ENCODE measurements around the gene GSG1L. TPM values are rescaled to one million over a fixed set of nuclear protein-coding genes. Genes with fewer than 3 reads are reported as not detected.

GSG1L gene
- total RNA-seq, 5 donors from 2014 or later (not counting 1 experiment from before 2014, with no cell fraction given): not detected

GRCh38 chr16:28087675-28088300, 24.3 kb upstream of the GSG1L start:
- Histone ChIP-seq H3K27ac (ENCODE audit: low read length) (no peak overlapping the region), H3K4me1 (ENCODE audit: control insufficient read depth in 1 of 2, extremely low read depth in 1 of 2, insufficient read depth in 2 of 2, low read length in 2 of 2) (peaks cover 0 to 4% of the 10 kb centered on the region in 2 experiments), H3K27me3 (replicated peaks in 1 of 2; ENCODE audit: control insufficient read depth in 2 of 2, extremely low read depth in 1 of 2, insufficient read depth in 2 of 2, low read length in 1 of 2) (peaks cover 0 to under 1% of the 10 kb centered on the region in 2 experiments), H3K9me3 (no peaks in the 10 kb centered on the region), H3K36me3 (ENCODE audit: control insufficient read depth in 2 of 2, extremely low read depth in 1 of 2, insufficient read depth in 1 of 2, low read length in 1 of 2) (no peaks in the 10 kb centered on the region), H3K4me3 (ENCODE audit: control insufficient read depth in 1 of 2, extremely low read depth in 1 of 2, low read length in 1 of 2) (no peak overlapping the region)
- DNase-seq (no peak), ATAC-seq (replicated peaks in 1 of 4) (peak in 1 of 4 experiments; percentile 38)
- 100% methylated on average over 1 of the region's 7 CpGs for WGBS (ENCODE audit: insufficient coverage)
- no peaks in the 10 kb centered on the region for H3K9me3 Mint-ChIP-seq
- H3K36me3 Mint-ChIP-seq: no peaks in the 10 kb centered on the region
- H3K27ac Mint-ChIP-seq: no peak overlapping the region
- H3K4me1 Mint-ChIP-seq: peaks cover 2 to 8% (median 3%) of the 10 kb centered on the region in 3 donors
- no peak overlapping the region for H3K4me3 Mint-ChIP-seq
- no peaks in the 10 kb centered on the region for H3K27me3 Mint-ChIP-seq
- ChIA-PET POLR2A (no interaction called here), CTCF (no interaction called here)

DNA sequence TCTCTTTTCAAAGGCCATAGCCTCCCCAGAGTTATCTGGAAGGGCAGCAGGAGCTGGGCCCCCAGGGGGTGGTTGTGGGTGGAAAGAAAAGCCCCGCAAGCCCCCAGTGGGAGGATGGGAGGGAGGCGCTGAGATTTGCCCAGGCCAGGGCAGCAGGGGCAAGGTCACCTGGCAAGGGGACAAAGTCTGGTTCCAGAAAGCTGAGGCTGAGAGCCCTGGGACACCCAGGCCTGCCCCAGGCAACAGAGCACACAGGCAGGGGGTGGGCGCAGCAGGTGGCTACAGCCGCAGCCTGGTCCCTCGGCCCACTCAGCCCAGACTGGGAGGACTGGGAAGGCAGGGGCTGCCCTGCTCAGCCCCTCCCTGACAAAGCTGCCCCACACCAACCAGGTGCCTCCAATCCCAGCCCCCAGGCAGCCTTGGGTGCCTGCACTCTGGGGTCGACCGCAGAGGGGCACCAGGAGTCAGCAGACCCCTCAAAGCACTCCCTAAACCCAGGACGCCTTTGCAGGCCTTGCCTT, 23.7 kb upstream of the GSG1L start:
- peaks cover 2 to 8% (median 3%) of the 10 kb centered on the region in 3 donors for H3K4me1 Mint-ChIP-seq
- no peaks in the 10 kb centered on the region for H3K9me3 Mint-ChIP-seq
- ChIA-PET POLR2A (no interaction called here), CTCF (no interaction called here)
- ATAC-seq (replicated peaks in 1 of 4) (no peak), DNase-seq (no peak)
- H3K36me3 Mint-ChIP-seq: no peaks in the 10 kb centered on the region
- Histone ChIP-seq H3K27me3 (replicated peaks in 1 of 2; ENCODE audit: control insufficient read depth in 2 of 2, extremely low read depth in 1 of 2, insufficient read depth in 2 of 2, low read length in 1 of 2) (peaks cover 0 to 3% of the 10 kb centered on the region in 2 experiments), H3K9me3 (no peaks in the 10 kb centered on the region), H3K4me3 (ENCODE audit: control insufficient read depth in 1 of 2, extremely low read depth in 1 of 2, low read length in 1 of 2) (no peak overlapping the region), H3K36me3 (ENCODE audit: control insufficient read depth in 2 of 2, extremely low read depth in 1 of 2, insufficient read depth in 1 of 2, low read length in 1 of 2) (no peaks in the 10 kb centered on the region), H3K4me1 (ENCODE audit: control insufficient read depth in 1 of 2, extremely low read depth in 1 of 2, insufficient read depth in 2 of 2, low read length in 2 of 2) (peaks cover 0 to 4% of the 10 kb centered on the region in 2 experiments), H3K27ac (ENCODE audit: low read length) (no peak overlapping the region)
- H3K27me3 Mint-ChIP-seq: no peaks in the 10 kb centered on the region
- WGBS (ENCODE audit: insufficient coverage): 94% methylated on average over 7 of the region's 8 CpGs
- H3K4me3 Mint-ChIP-seq: no peak overlapping the region
- no peak overlapping the region for H3K27ac Mint-ChIP-seq

GRCh38 chr16:28086186-28087139, 22.9 kb upstream of the GSG1L start:
- Histone ChIP-seq H3K4me1 (ENCODE audit: control insufficient read depth in 1 of 2, extremely low read depth in 1 of 2, insufficient read depth in 2 of 2, low read length in 2 of 2) (peaks cover 0 to 4% of the 10 kb centered on the region in 2 experiments), H3K36me3 (ENCODE audit: control insufficient read depth in 2 of 2, extremely low read depth in 1 of 2, insufficient read depth in 1 of 2, low read length in 1 of 2) (no peaks in the 10 kb centered on the region), H3K9me3 (no peaks in the 10 kb centered on the region), H3K4me3 (ENCODE audit: control insufficient read depth in 1 of 2, extremely low read depth in 1 of 2, low read length in 1 of 2) (no peak overlapping the region), H3K27ac (ENCODE audit: low read length) (no peak overlapping the region), H3K27me3 (replicated peaks in 1 of 2; ENCODE audit: control insufficient read depth in 2 of 2, extremely low read depth in 1 of 2, insufficient read depth in 2 of 2, low read length in 1 of 2) (peaks cover 0 to 3% of the 10 kb centered on the region in 2 experiments)
- Mint-ChIP-seq H3K4me1 (peaks cover 1 to 8% (median 2%) of the 10 kb centered on the region in 3 donors), H3K9me3 (no peaks in the 10 kb centered on the region), H3K27ac (no peak overlapping the region), H3K27me3 (no peaks in the 10 kb centered on the region), H3K36me3 (no peaks in the 10 kb centered on the region), H3K4me3 (no peak overlapping the region)
- WGBS (ENCODE audit: insufficient coverage): 97% methylated on average over 10 of the region's 21 CpGs
- no peak for DNase-seq
- no peak for ATAC-seq (replicated peaks in 1 of 4)
- ChIA-PET CTCF (no interaction called here), POLR2A (no interaction called here)

GRCh38 chr16:28085389-28086171, 22.1 kb upstream of the GSG1L start:
- WGBS (ENCODE audit: insufficient coverage): 100% methylated on average over 1 of the region's 12 CpGs
- ChIA-PET POLR2A (no interaction called here), CTCF (no interaction called here)
- Mint-ChIP-seq H3K9me3 (no peaks in the 10 kb centered on the region), H3K36me3 (no peaks in the 10 kb centered on the region), H3K27ac (no peak overlapping the region), H3K4me3 (no peak overlapping the region), H3K4me1 (peaks cover 1 to 8% (median 2%) of the 10 kb centered on the region in 3 donors), H3K27me3 (no peaks in the 10 kb centered on the region)
- Histone ChIP-seq H3K27me3 (replicated peaks in 1 of 2; ENCODE audit: control insufficient read depth in 2 of 2, extremely low read depth in 1 of 2, insufficient read depth in 2 of 2, low read length in 1 of 2) (peaks cover 0 to 3% of the 10 kb centered on the region in 2 experiments), H3K9me3 (no peaks in the 10 kb centered on the region), H3K4me3 (ENCODE audit: control insufficient read depth in 1 of 2, extremely low read depth in 1 of 2, low read length in 1 of 2) (no peak overlapping the region), H3K36me3 (ENCODE audit: control insufficient read depth in 2 of 2, extremely low read depth in 1 of 2, insufficient read depth in 1 of 2, low read length in 1 of 2) (no peaks in the 10 kb centered on the region), H3K4me1 (ENCODE audit: control insufficient read depth in 1 of 2, extremely low read depth in 1 of 2, insufficient read depth in 2 of 2, low read length in 2 of 2) (no peaks in the 10 kb centered on the region), H3K27ac (ENCODE audit: low read length) (no peak overlapping the region)
- no peak for DNase-seq
- ATAC-seq (replicated peaks in 1 of 4): no peak

DNA sequence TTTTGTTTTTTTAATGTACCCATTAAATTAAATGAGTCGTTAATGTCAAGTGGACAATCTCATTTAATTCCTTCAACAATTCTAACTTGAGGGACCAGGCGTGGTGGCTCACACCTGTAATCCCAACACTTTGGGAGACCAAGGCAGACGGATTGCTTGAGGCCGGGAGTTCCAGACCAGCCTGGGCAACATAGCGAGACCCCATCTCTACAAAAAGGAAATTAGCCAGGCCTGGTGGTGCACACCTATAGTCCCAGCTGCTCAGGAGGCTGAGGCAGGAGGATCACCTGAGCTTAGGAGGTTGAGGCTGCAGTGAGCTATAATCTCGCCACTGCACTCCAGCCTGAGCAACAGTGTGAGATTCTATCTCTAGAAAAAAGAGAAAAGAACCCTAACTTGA, 20.7 kb upstream of the GSG1L start:
- WGBS (ENCODE audit: insufficient coverage): 100% methylated on average over 2 of the region's 6 CpGs
- CTCF ChIA-PET: no interaction called here

DNA sequence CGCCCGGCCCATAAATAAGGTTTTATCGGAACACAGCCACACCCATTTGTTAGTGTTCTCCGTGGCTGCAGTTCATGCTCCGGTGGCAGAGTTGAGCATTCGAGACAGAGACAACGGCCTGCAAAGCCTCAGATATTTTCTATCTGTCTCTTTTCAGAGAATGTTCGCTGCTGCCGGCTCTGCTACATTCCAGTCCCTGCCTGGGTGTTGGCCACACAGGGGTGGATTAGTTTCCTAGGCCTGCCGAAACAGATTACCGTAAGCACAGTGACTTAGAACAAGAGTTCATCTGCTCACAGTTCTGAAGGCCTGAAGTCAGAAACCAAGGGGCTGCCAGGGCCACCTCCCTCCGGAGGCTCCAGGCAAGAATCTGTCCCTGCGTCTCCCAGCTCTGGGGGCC, 19.1 kb upstream of the GSG1L start:
- 97% methylated on average over 12 of the region's 13 CpGs for WGBS (ENCODE audit: insufficient coverage)
- H3K9me3 ChIP-seq: no peaks in the 10 kb centered on the region
- no peak overlapping the region for H3K27ac Mint-ChIP-seq
- H3K27ac ChIP-seq (ENCODE audit: low read length): no peak overlapping the region
- no peak overlapping the region for H3K4me3 ChIP-seq (ENCODE audit: control insufficient read depth in 1 of 2, extremely low read depth in 1 of 2, low read length in 1 of 2)
- CTCF ChIA-PET: no interaction called here
- peaks cover 0 to 4% of the 10 kb centered on the region in 2 experiments for H3K27me3 ChIP-seq (replicated peaks in 1 of 2; ENCODE audit: control insufficient read depth in 2 of 2, extremely low read depth in 1 of 2, insufficient read depth in 2 of 2, low read length in 1 of 2)
- H3K4me1 ChIP-seq (ENCODE audit: control insufficient read depth in 1 of 2, extremely low read depth in 1 of 2, insufficient read depth in 2 of 2, low read length in 2 of 2): no peaks in the 10 kb centered on the region
- no peaks in the 10 kb centered on the region for H3K27me3 Mint-ChIP-seq
- ATAC-seq (replicated peaks in 1 of 4) (no peak), DNase-seq (no peak)
- no peaks in the 10 kb centered on the region for H3K36me3 Mint-ChIP-seq
- H3K4me1 Mint-ChIP-seq: no peaks in the 10 kb centered on the region
- H3K9me3 Mint-ChIP-seq: no peaks in the 10 kb centered on the region
- no peaks in the 10 kb centered on the region for H3K36me3 ChIP-seq (ENCODE audit: control insufficient read depth in 2 of 2, extremely low read depth in 1 of 2, insufficient read depth in 1 of 2, low read length in 1 of 2)
- no peak overlapping the region for H3K4me3 Mint-ChIP-seq
- POLR2A ChIA-PET: no interaction called here

More for the DNA sequence above, 20.7 kb upstream of the GSG1L start:
- H3K4me1 Mint-ChIP-seq: no peaks in the 10 kb centered on the region
- Histone ChIP-seq H3K27ac (ENCODE audit: low read length) (no peak overlapping the region), H3K4me3 (ENCODE audit: control insufficient read depth in 1 of 2, extremely low read depth in 1 of 2, low read length in 1 of 2) (no peak overlapping the region), H3K9me3 (no peaks in the 10 kb centered on the region), H3K27me3 (replicated peaks in 1 of 2; ENCODE audit: control insufficient read depth in 2 of 2, extremely low read depth in 1 of 2, insufficient read depth in 2 of 2, low read length in 1 of 2) (peaks cover 0 to 3% of the 10 kb centered on the region in 2 experiments), H3K36me3 (ENCODE audit: control insufficient read depth in 2 of 2, extremely low read depth in 1 of 2, insufficient read depth in 1 of 2, low read length in 1 of 2) (no peaks in the 10 kb centered on the region), H3K4me1 (ENCODE audit: control insufficient read depth in 1 of 2, extremely low read depth in 1 of 2, insufficient read depth in 2 of 2, low read length in 2 of 2) (no peaks in the 10 kb centered on the region)
- H3K27me3 Mint-ChIP-seq: no peaks in the 10 kb centered on the region
- H3K27ac Mint-ChIP-seq: no peak overlapping the region
- no peak for ATAC-seq (replicated peaks in 1 of 4)
- no peak overlapping the region for H3K4me3 Mint-ChIP-seq
- no peaks in the 10 kb centered on the region for H3K36me3 Mint-ChIP-seq
- H3K9me3 Mint-ChIP-seq: no peaks in the 10 kb centered on the region
- DNase-seq: no peak
- POLR2A ChIA-PET: no interaction called here
